ENCODE data around the gene FBXO31. TPM values are rescaled to one million over a fixed set of nuclear protein-coding genes. Genes with fewer than 3 reads are reported as not detected.
A peak's percentile ranks its signal among the peaks of the same experiment; 100 is the strongest.

FBXO31 gene
- total and polyA plus RNA-seq, 2 of the 8 experiments (the other 6 are each of a cell fraction or from before 2014, with no cell fraction given) = 8.3 to 21.6 TPM

- H3K23me2 ChIP-seq (ENCODE audit: low read depth, low read length) = no peaks in the 10 kb centered on the region
- H4K20me1 ChIP-seq (replicated peaks in 1 of 2; ENCODE audit: control insufficient read depth in 1 of 2, insufficient read depth in 2 of 2, low read length in 2 of 2) = peaks cover 0 to 2% of the 10 kb centered on the region in 2 experiments
- no peaks in the 10 kb centered on the region for H3K79me1 ChIP-seq (ENCODE audit: low read depth, low read length)
- H2BK120ac ChIP-seq (replicated peaks; ENCODE audit: low read depth, low read length) = no peak overlapping the region
- DNase-seq (ENCODE audit: low read depth in 1 of 2, low spot score in 2 of 2) (no peak), FAIRE-seq (no peak)
- H3K14ac ChIP-seq (ENCODE audit: insufficient read length) = no peak overlapping the region
- H3K18ac ChIP-seq (ENCODE audit: extremely low read depth, low read length) = peak overlapping the region; percentile 60; the same call in 1 of the 2 replicates
- H3K9ac ChIP-seq (replicated peaks in 1 of 4; ENCODE audit: extremely low read depth in 1 of 4, low read depth in 3 of 4, low read length in 3 of 4) = no peak overlapping the region
- no peak overlapping the region for H2BK5ac ChIP-seq (ENCODE audit: low read depth, low read length)
- H2AK5ac ChIP-seq (ENCODE audit: low read depth, low read length) = no peak overlapping the region
- H2AFZ ChIP-seq (ENCODE audit: low read length) = peak overlapping the region; percentile 13
- no peak overlapping the region for H3K4ac ChIP-seq (replicated peaks; ENCODE audit: insufficient read length, low read depth, low read length)
- peaks cover 0 to 5% of the 10 kb centered on the region in 2 experiments; a peak in 1 of 4 replicates for H3K9me3 ChIP-seq (ENCODE audit: insufficient read depth in 2 of 2, low read depth in 1 of 2, low read length in 1 of 2)
- H2BK12ac ChIP-seq (ENCODE audit: low read depth, low read length) = peak overlapping the region; percentile 50; the same call in 1 of the 2 replicates
- H3K36me3 ChIP-seq (ENCODE audit: control insufficient read depth in 2 of 4, insufficient read depth in 4 of 4, low read length in 3 of 4) = 0 out of 8 replicates have a peak, but pooled peaks cover 0 to 2% (median 0%) of the 10 kb centered on the region in 4 experiments
- no peaks in the 10 kb centered on the region for H3K27me3 ChIP-seq (replicated peaks in 1 of 4; ENCODE audit: control insufficient read depth in 3 of 4, extremely low read depth in 1 of 4, insufficient read depth in 3 of 4, low read length in 3 of 4)
- H3K79me2 ChIP-seq (ENCODE audit: control insufficient read depth in 1 of 2, insufficient read depth in 2 of 2, low read length in 2 of 2) = no peaks in the 10 kb centered on the region
- WGBS, 2 experiments (ENCODE audit: extremely low coverage in 1 of 2, insufficient coverage in 1 of 2, insufficient read length in 1 of 2, insufficient replicate concordance in 2 of 2, low coverage in 1 of 2, low lambda C conversion rate in 2 of 2, missing lambda C conversion rate in 1 of 2) = 90% methylated on average over 29 of the region's 30 CpGs; no CpG with 5 or more reads in 1 of the 2 experiments
- H4K8ac ChIP-seq (ENCODE audit: extremely low read depth, insufficient read depth, low read length) = no peak overlapping the region
- H3K4me1 ChIP-seq (replicated peaks in 1 of 4; ENCODE audit: control insufficient read depth in 3 of 4, insufficient read depth in 4 of 4, low read length in 3 of 4) = peaks cover 0 to 6% (median 0%) of the 10 kb centered on the region in 4 experiments; a peak in 1 of 7 replicates
- ChIA-PET CTCF (ENCODE audit: partially characterized antibody) (interaction anchor here (0.6 to 1.8 kb wide), 4 partner anchors 8 to 243 kb away, joined by 3 to 6 read pairs (median 4); no protein-coding TSS in a partner anchor), POLR2A (ENCODE audit: partially characterized antibody) (interaction anchor here (1.2 kb wide), 2 partner anchors 9 to 12 kb away, joined by 3 to 4 read pairs; partner anchors contain the start of gene C16orf95)
- H3K4me3 ChIP-seq (ENCODE audit: extremely low read depth in 1 of 4, insufficient read depth in 2 of 4, low read depth in 3 of 4, low read length in 4 of 4) = no peak overlapping the region
- H3K56ac ChIP-seq (replicated peaks; ENCODE audit: insufficient read length, low read depth, low read length) = no peak overlapping the region
- H2BK20ac ChIP-seq (ENCODE audit: low read length) = no peak overlapping the region
- no peak overlapping the region for H3K4me2 ChIP-seq (ENCODE audit: insufficient read depth in 1 of 2, low read depth in 2 of 2, low read length in 2 of 2)
- H3K23ac ChIP-seq (ENCODE audit: insufficient read length) = no peak overlapping the region
- peak overlapping the region; percentile 68 for H4K91ac ChIP-seq (replicated peaks; ENCODE audit: insufficient read length, low read length)
- H3K27ac ChIP-seq (ENCODE audit: low read depth, low read length) = no peak overlapping the region; the same call in 1 of the 2 replicates
- no peak overlapping the region for H4K5ac ChIP-seq (ENCODE audit: insufficient read length, low read depth, low read length)
- no peak overlapping the region; the same call in 1 of the 2 replicates for H2BK15ac ChIP-seq (ENCODE audit: low read length)
- TF ChIP-seq JUND (IDR thresholded peaks at IDR 0.05; ENCODE audit: low read length) = no peak
- no peak for TF ChIP-seq SIRT6 (IDR thresholded peaks at IDR 0.05; ENCODE audit: low read length)
- TF ChIP-seq GABPA (IDR thresholded peaks at IDR 0.05; ENCODE audit: borderline replicate concordance, insufficient read depth, low read length) = peak; percentile 35; the same call in 1 of the 2 replicates
- no peak for TF ChIP-seq RFX5 (IDR thresholded peaks at IDR 0.05; ENCODE audit: borderline replicate concordance, low read depth, low read length)
- no peak for TF ChIP-seq NRF1 (IDR thresholded peaks at IDR 0.05; ENCODE audit: low read depth, low read length)
- no peak for TF ChIP-seq CTBP2 (IDR thresholded peaks at IDR 0.05; ENCODE audit: borderline replicate concordance, insufficient read depth, insufficient read length, low read length)
- peak; percentile 45 to 58 (median 58) for TF ChIP-seq CTCF (IDR thresholded peaks at IDR 0.05; ENCODE audit: control extremely low read depth in 1 of 3, insufficient read depth in 1 of 3, low read depth in 1 of 3, low read length in 3 of 3)
These were observed 77.8 kb downstream of the FBXO31 start for GRCh38 chr16:87305505-87306391.

Data from H1 (cell line).